Spleen (tissue), 11 donors: ENCODE measurements around the gene SUB1. TPM values are rescaled to one million over a fixed set of nuclear protein-coding genes. Genes with fewer than 3 reads are reported as not detected.

Experiments
- DNase-seq: peaks from one replicate; pipeline ENCODE4 v3.0.0-alpha.2; 2020
- H3K27ac ChIP-seq, 8 donors: fragments of 200-600 bp; sonication (generic) in 7 of 8; 1 replicate in 4 of 8; 2 replicates in 4 of 8; pipeline versions ENCODE4 v1.5.0 to v1.8.0; 2016 to 2021; ENCODE audit warnings: inconsistent platforms in 4 of 8, mild to moderate bottlenecking in 4 of 8, moderate library complexity in 1 of 8
- H3K27me3 ChIP-seq, 7 donors: fragments of 200-600 bp; sonication (generic) in 6 of 7; replicated peaks in 1 of 7; 1 replicate in 4 of 7; 2 replicates in 3 of 7; pipeline versions ENCODE4 v1.5.0 to v1.8.0; 2016 to 2021; ENCODE audit warnings: inconsistent platforms in 3 of 7, mild to moderate bottlenecking in 1 of 7
- H3K36me3 ChIP-seq, 6 donors: fragments of 200-600 bp; sonication (generic) in 5 of 6; 1 replicate in 4 of 6; 2 replicates in 2 of 6; pipeline versions ENCODE4 v1.5.0 to v1.8.0; 2016 to 2021; ENCODE audit warnings: inconsistent platforms in 2 of 6
- H3K4me1 ChIP-seq, 6 donors: fragments of 200-600 bp; sonication (generic) in 5 of 6; 1 replicate in 3 of 6; 2 replicates in 3 of 6; pipeline versions ENCODE4 v1.5.0 to v1.8.0; 2016 to 2021; ENCODE audit warnings: inconsistent platforms in 3 of 6
- H3K4me3 ChIP-seq, 8 donors: fragments of 200-600 bp; sonication (generic) in 7 of 8; 1 replicate in 4 of 8; 2 replicates in 4 of 8; pipeline versions ENCODE4 v1.5.0 to v1.8.0; 2016 to 2021; ENCODE audit warnings: inconsistent platforms in 4 of 8, mild to moderate bottlenecking in 4 of 8, moderate library complexity in 2 of 8
- H3K9me3 ChIP-seq, 8 donors: fragments of 200-600 bp; sonication (generic) in 7 of 8; 1 replicate in 4 of 8; 2 replicates in 4 of 8; pipeline versions ENCODE4 v1.5.0 to v1.8.0; 2016 to 2021; ENCODE audit warnings: inconsistent platforms in 4 of 8
- CTCF ChIP-seq, 11 experiments: fragments of 200-600 bp in 7 of 11; fragments of 450-650 bp in 4 of 11; sonication (generic) in 4 of 11; IDR thresholded peaks in 8 of 11; conservative IDR thresholded peaks in 3 of 11; 1 replicate in 7 of 11; 2 replicates in 4 of 11; pipeline versions ENCODE4 v1.4.0 to v1.8.0; 2016 to 2021; ENCODE audit warnings: antibody characterized with exemption in 11 of 11, inconsistent platforms in 4 of 11, mild to moderate bottlenecking in 1 of 11
- POLR2A ChIP-seq, 3 donors: fragments of 450-650 bp; IDR thresholded peaks; one replicate each; pipeline ENCODE4 v1.5.1; 2017; ENCODE audit warnings: antibody characterized with exemption in 3 of 3, mild to moderate bottlenecking in 1 of 3
- POLR2AphosphoS5 ChIP-seq, 3 donors: sonication (generic); formaldehyde crosslinking; IDR thresholded peaks; one replicate each; pipeline ENCODE4 v1.5.1; 2017; ENCODE audit warnings: antibody characterized with exemption in 3 of 3
- WGBS, 5 donors: extraction: QIAGEN DNeasy Blood & Tissue Kit in 3 of 5; methylation state at CpG; one replicate each; pipeline versions ENCODE4 v1.1.5 to v1.1.7; 2013 to 2018; 5-methylcytosine and 5-hydroxymethylcytosine counted together
- intact Hi-C: fragments of 100-400 bp; cut with DNase I; formaldehyde crosslinking; loops from one replicate; pipeline ENCODE4 v1.15.0; 2023; ENCODE audit warnings: low total_unique reads
- polyA plus RNA-seq, 3 donors: library from polyadenylated mRNA; stranded (reverse); fragments of 200-250 nt; gene quantifications; one replicate each; pipeline ENCODE4 v1.2.1, GENCODE V29; 2013
- total RNA-seq, 7 donors: library from RNA; depleted of rRNA in 3 of 7; stranded (reverse); fragments of >200 nt in 3 of 7; fragmentation: NEBNext Ultra II Directional in 4 of 7; extraction: Animal tissue kit (Norgen Biotek cat#: 25700) in 4 of 7; gene quantifications; one replicate each; pipeline versions ENCODE4 v1.1.0 to v1.2.1, GENCODE V29; 2016 to 2021
- donor health status: healthy with polysubstance abuse.
- donor health status: DM: no; HTN: no; CAD: no; lungs with moderate emphysema.
- donor health status: DM: no; HTN: no; CAD: no.
- donor health status: Bipolar disorder and iron deficiency.
- donor health status: healthy.
- donor health status: DM: no; HTN: no; CAD: no.
- donor health status: DM: yes; HTN: yes; CAD: no.

The SUB1 gene
- total and polyA plus RNA-seq, 10 donors: 157 to 262 (median 215) TPM

GRCh38 chr5:32539981-32540845 is 45.1 kb upstream of the SUB1 start:
- DNase-seq: no peak
- WGBS, 5 donors: 65 to 74% (median 69%) methylated on average over 6 of the region's 6 CpGs
- H3K4me1 ChIP-seq: peaks cover 0 to 57% (median 28%) of the 10 kb centered on the region in 6 donors
- H3K27ac ChIP-seq: peak overlapping the region in 3 of 8 donors; percentile 11 to 52 (median 22)
- no peaks in the 10 kb centered on the region for H3K36me3 ChIP-seq
- TF ChIP-seq POLR2AphosphoS5 (IDR thresholded peaks at IDR 0.05) (no peak), POLR2A (IDR thresholded peaks at IDR 0.05) (no peak), CTCF (IDR thresholded peaks at IDR 0.05 in 8 of 11, conservative IDR thresholded peaks at IDR 0.05 in 3 of 11) (no peak)
- H3K4me3 ChIP-seq: no peak overlapping the region
- intact Hi-C loops: no loop called here
- no peaks in the 10 kb centered on the region for H3K27me3 ChIP-seq
- no peaks in the 10 kb centered on the region for H3K9me3 ChIP-seq

- intact Hi-C loops: no loop called here
Measured at GRCh38 chr5:32541241-32541640, 44.1 kb upstream of the SUB1 start.

GRCh38 chr5:32542216-32543059 is 42.9 kb upstream of the SUB1 start:
- TF ChIP-seq POLR2A (IDR thresholded peaks at IDR 0.05): no peak
- no peak for TF ChIP-seq POLR2AphosphoS5 (IDR thresholded peaks at IDR 0.05)
- no peak for TF ChIP-seq CTCF (IDR thresholded peaks at IDR 0.05 in 8 of 11, conservative IDR thresholded peaks at IDR 0.05 in 3 of 11)

More at GRCh38 chr5:32541241-32541640, 44.1 kb upstream of the SUB1 start:
- no peak for DNase-seq
- no peak for TF ChIP-seq CTCF (IDR thresholded peaks at IDR 0.05 in 8 of 11, conservative IDR thresholded peaks at IDR 0.05 in 3 of 11)
- no peak for TF ChIP-seq POLR2AphosphoS5 (IDR thresholded peaks at IDR 0.05)
- no peak for TF ChIP-seq POLR2A (IDR thresholded peaks at IDR 0.05)
- Histone ChIP-seq H3K27ac (no peak overlapping the region), H3K4me1 (peaks cover 0 to 50% (median 27%) of the 10 kb centered on the region in 6 donors), H3K4me3 (no peak overlapping the region), H3K9me3 (no peaks in the 10 kb centered on the region), H3K36me3 (no peaks in the 10 kb centered on the region), H3K27me3 (no peaks in the 10 kb centered on the region)
- WGBS, 5 donors: 94 to 99% (median 98%) methylated on average over 4 of the region's 4 CpGs

More at GRCh38 chr5:32542216-32543059, 42.9 kb upstream of the SUB1 start:
- no peak for DNase-seq
- peaks cover 0 to 43% (median 24%) of the 10 kb centered on the region in 6 donors for H3K4me1 ChIP-seq
- intact Hi-C loops: no loop called here
- H3K27me3 ChIP-seq: no peaks in the 10 kb centered on the region
- 52 to 74% (median 60%) methylated on average over 10 of the region's 10 CpGs for WGBS, 5 donors
- H3K9me3 ChIP-seq: no peaks in the 10 kb centered on the region
- no peaks in the 10 kb centered on the region for H3K36me3 ChIP-seq
- peak overlapping the region in 3 of 8 donors; percentile 26 to 38 (median 36) for H3K27ac ChIP-seq
- no peak overlapping the region for H3K4me3 ChIP-seq
